GM12878 (cell line): Measurements from ENCODE around the gene VPS29. TPM values are rescaled to one million over a fixed set of nuclear protein-coding genes. Genes with fewer than 3 reads are reported as not detected.

ENCODE experiments used
- BHLHE40 ChIP-seq, 2 experiments: fragments of 450-650 bp in 1 of 2; IDR thresholded peaks; 2 replicates each; pipeline ENCODE4 v1.6.1; 2011 to 2017; ENCODE audit warnings: low read depth in 2 of 2, borderline replicate concordance in 1 of 2, improper control_type of control experiment in 1 of 2, low read length in 1 of 2, mild to moderate bottlenecking in 1 of 2
- CBFB ChIP-seq: IDR thresholded peaks from 2 replicates; pipeline ENCODE4 v1.6.1; 2016; ENCODE audit warnings: antibody characterized with exemption, low read depth
- CHD2 ChIP-seq: IDR thresholded peaks from 2 replicates; pipeline ENCODE4 v1.6.1; 2011; ENCODE audit warnings: low read depth, low read length, improper control_type of control experiment, borderline replicate concordance
- CREM ChIP-seq: IDR thresholded peaks from 2 replicates; pipeline ENCODE4 v1.6.1; 2014; ENCODE audit warnings: antibody characterized with exemption, low read depth
- EED ChIP-seq: sonication (generic); IDR thresholded peaks from 2 replicates; pipeline ENCODE4 v1.6.1; 2016; ENCODE audit warnings: antibody characterized with exemption, low read depth
- EGR1 ChIP-seq, 2 experiments: IDR thresholded peaks; 1 replicate in 1 of 2; 2 replicates in 1 of 2; pipeline ENCODE4 v1.6.1; 2011 to 2012; ENCODE audit warnings: low read depth in 2 of 2, low read length in 2 of 2, borderline replicate concordance in 1 of 2, mild to moderate bottlenecking in 1 of 2, moderate library complexity in 1 of 2
- EZH2 ChIP-seq: IDR thresholded peaks from 2 replicates; pipeline ENCODE4 v1.6.1; 2012; ENCODE audit warnings: low read depth, mild to moderate bottlenecking, control low read depth, inconsistent platforms, low read length, borderline replicate concordance; ENCODE audit not compliant: control insufficient read depth
- MEF2B ChIP-seq: fragments of 450-650 bp; IDR thresholded peaks from 2 replicates; pipeline ENCODE4 v1.6.1; 2018; ENCODE audit warnings: mild to moderate bottlenecking, moderate library complexity; ENCODE audit not compliant: partially characterized antibody, poor library complexity, severe bottlenecking
- MTA2 ChIP-seq: fragments of 450-650 bp; IDR thresholded peaks from 2 replicates; pipeline ENCODE4 v1.6.1; 2016; ENCODE audit warnings: low read depth, mild to moderate bottlenecking, moderate library complexity
- MXI1 ChIP-seq: fragments of 150-350 bp; IDR thresholded peaks from 2 replicates; pipeline ENCODE4 v1.6.1; 2011; ENCODE audit warnings: low read depth, mild to moderate bottlenecking, inconsistent platforms, low read length, improper control_type of control experiment
- PBX3 ChIP-seq: IDR thresholded peaks from 2 replicates; pipeline ENCODE4 v1.6.1; 2011; ENCODE audit warnings: mild to moderate bottlenecking, low read depth, low read length, moderate library complexity; ENCODE audit not compliant: insufficient replicate concordance
- SIX5 ChIP-seq: IDR thresholded peaks from 2 replicates; pipeline ENCODE4 v1.6.1; 2011; ENCODE audit warnings: mild to moderate bottlenecking, low read depth, low read length, moderate library complexity; ENCODE audit not compliant: severe bottlenecking
- SRF ChIP-seq, 2 experiments: IDR thresholded peaks; 2 replicates each; pipeline ENCODE4 v1.6.1; 2011; ENCODE audit warnings: low read depth in 2 of 2, low read length in 2 of 2, mild to moderate bottlenecking in 1 of 2, moderate library complexity in 1 of 2
- TAF1 ChIP-seq: IDR thresholded peaks from 2 replicates; pipeline ENCODE4 v1.6.1; 2011; ENCODE audit warnings: mild to moderate bottlenecking, low read depth, low read length, borderline replicate concordance
- TBL1XR1 ChIP-seq: IDR thresholded peaks from 2 replicates; pipeline ENCODE4 v1.6.1; 2012; ENCODE audit warnings: low read depth, low read length, improper control_type of control experiment
- polyA plus RNA-seq, 11 experiments: library from polyadenylated mRNA; depleted of rRNA in 4 of 11; unstranded in 6 of 11; stranded (reverse) in 5 of 11; fragments of >200 nt; fragmentation: Nextera tagmentation in 4 of 11; fragmentation: Illumina TruSeq in 1 of 11; extraction: Ambion mirVana in 4 of 11; extraction: Trizol in 1 of 11; gene quantifications; 1 replicate in 1 of 11; 2 replicates in 10 of 11; pipeline versions ENCODE4 v1.2.1 to v1.2.3, GENCODE V29; 2011 to 2016; ENCODE audit warnings: inconsistent platforms in 2 of 11, missing spikeins in 2 of 11, low read depth in 1 of 11
- total RNA-seq, 4 experiments: library from RNA; depleted of rRNA in 3 of 4; stranded (reverse); fragments of >200 nt in 3 of 4; fragmentation: Illumina TruSeq in 1 of 4; extraction: Trizol in 1 of 4; gene quantifications; 2 replicates each; pipeline versions ENCODE4 v1.2.1 to v1.2.3, GENCODE V29; 2013 to 2021
- TF ChIP-seq, protein P1 (sequence below): fragments of 450-650 bp; IDR thresholded peaks from 2 replicates; pipeline ENCODE4 v1.6.1; 2014; ENCODE audit warnings: mild to moderate bottlenecking
- TF ChIP-seq, protein P2 (sequence below): IDR thresholded peaks from 2 replicates; pipeline ENCODE4 v1.6.1; 2012; ENCODE audit warnings: mild to moderate bottlenecking, low read depth, low read length
- TF ChIP-seq, protein P3 (sequence below): IDR thresholded peaks from 2 replicates; pipeline ENCODE4 v1.6.1; 2011; ENCODE audit warnings: low read depth, low read length, improper control_type of control experiment, borderline replicate concordance

VPS29 gene
- total and polyA plus RNA-seq, 10 of the 15 experiments (the other 5 are each of a cell fraction or from before 2014, with no cell fraction given): 65.3 to 405 (median 206) TPM

DNA sequence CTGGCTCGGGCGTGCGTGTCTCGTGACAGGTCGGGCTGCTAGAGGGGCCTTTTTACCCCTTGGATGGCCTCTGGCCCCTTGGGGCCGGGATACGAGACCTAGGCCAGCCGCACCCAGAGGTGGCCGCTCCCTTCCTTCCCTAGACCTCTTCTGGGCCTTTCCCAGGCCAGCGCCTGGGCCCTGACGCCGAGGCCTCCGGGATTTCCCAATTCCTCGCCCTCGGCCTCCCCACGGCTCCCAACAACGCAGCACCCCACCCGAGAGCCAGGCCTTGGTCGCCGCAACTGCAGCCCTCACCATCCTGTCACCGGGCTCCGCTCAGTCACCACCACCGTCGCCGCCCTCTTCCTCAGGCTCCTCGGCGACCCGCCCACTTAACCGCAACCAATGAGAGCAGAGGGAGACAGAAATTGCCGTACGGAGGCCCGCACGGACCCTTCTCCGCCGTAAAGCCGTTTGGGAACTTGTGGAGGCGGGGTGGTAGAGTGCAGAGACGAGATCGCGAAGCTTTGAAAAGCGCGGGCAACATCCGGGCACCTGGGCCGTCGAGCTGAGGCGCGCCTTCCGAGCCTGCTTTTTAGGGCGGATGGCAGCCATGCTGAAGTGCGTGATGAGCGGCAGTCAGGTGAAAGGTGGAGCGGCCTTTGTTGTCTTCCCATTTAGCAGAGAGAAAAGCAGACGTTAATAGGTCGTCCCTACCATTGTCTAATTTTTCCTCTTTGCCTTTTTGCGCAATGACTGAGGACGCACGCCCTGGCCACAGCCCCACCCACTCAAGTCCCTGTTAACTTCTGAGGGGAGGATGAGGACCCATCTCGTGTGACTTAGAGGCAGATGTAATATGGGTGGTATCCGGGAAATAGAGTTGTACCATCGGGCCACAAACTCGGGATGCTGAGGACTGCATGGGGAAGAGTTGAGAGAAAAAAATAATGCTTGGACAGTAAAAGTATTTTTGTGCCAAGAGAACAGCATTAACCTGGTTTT is at the start of gene VPS29, which contains the start of gene RAD9B (continued):
- TF ChIP-seq TAF1 (peak; percentile 90), CBFB (peak; percentile 97), TBL1XR1 (peak; percentile 84; the same call in 1 of the 2 replicates), MEF2B (peak; percentile 60), EGR1 (IDR thresholded peaks at IDR 0.05; ENCODE audit: borderline replicate concordance in 1 of 2, low read depth in 2 of 2, low read length in 2 of 2) (no peak; a peak in 1 of 3 replicates), PBX3 (no peak), CHD2 (peak; percentile 94), SRF (IDR thresholded peaks at IDR 0.05; ENCODE audit: low read depth in 2 of 2, low read length in 2 of 2) (peak in 1 of 2 experiments; percentile 71; a peak in 2 of 4 replicates), SIX5 (no peak), EED (peak; percentile 57), MTA2 (peak; percentile 44), MXI1 (peak; percentile 90), BHLHE40 (IDR thresholded peaks at IDR 0.05; ENCODE audit: borderline replicate concordance in 1 of 2, low read depth in 2 of 2, low read length in 1 of 2) (peak; percentile 34 to 61), CREM (peak; percentile 62; the same call in 1 of the 2 replicates), EZH2 (no peak)
- TF ChIP-seq, protein P1, sequence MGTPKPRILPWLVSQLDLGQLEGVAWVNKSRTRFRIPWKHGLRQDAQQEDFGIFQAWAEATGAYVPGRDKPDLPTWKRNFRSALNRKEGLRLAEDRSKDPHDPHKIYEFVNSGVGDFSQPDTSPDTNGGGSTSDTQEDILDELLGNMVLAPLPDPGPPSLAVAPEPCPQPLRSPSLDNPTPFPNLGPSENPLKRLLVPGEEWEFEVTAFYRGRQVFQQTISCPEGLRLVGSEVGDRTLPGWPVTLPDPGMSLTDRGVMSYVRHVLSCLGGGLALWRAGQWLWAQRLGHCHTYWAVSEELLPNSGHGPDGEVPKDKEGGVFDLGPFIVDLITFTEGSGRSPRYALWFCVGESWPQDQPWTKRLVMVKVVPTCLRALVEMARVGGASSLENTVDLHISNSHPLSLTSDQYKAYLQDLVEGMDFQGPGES: 0 out of 2 replicates have a peak, but pooled peaks have one; percentile 11
- TF ChIP-seq, protein P2, sequence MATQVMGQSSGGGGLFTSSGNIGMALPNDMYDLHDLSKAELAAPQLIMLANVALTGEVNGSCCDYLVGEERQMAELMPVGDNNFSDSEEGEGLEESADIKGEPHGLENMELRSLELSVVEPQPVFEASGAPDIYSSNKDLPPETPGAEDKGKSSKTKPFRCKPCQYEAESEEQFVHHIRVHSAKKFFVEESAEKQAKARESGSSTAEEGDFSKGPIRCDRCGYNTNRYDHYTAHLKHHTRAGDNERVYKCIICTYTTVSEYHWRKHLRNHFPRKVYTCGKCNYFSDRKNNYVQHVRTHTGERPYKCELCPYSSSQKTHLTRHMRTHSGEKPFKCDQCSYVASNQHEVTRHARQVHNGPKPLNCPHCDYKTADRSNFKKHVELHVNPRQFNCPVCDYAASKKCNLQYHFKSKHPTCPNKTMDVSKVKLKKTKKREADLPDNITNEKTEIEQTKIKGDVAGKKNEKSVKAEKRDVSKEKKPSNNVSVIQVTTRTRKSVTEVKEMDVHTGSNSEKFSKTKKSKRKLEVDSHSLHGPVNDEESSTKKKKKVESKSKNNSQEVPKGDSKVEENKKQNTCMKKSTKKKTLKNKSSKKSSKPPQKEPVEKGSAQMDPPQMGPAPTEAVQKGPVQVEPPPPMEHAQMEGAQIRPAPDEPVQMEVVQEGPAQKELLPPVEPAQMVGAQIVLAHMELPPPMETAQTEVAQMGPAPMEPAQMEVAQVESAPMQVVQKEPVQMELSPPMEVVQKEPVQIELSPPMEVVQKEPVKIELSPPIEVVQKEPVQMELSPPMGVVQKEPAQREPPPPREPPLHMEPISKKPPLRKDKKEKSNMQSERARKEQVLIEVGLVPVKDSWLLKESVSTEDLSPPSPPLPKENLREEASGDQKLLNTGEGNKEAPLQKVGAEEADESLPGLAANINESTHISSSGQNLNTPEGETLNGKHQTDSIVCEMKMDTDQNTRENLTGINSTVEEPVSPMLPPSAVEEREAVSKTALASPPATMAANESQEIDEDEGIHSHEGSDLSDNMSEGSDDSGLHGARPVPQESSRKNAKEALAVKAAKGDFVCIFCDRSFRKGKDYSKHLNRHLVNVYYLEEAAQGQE: no peak
- TF ChIP-seq, protein P3, sequence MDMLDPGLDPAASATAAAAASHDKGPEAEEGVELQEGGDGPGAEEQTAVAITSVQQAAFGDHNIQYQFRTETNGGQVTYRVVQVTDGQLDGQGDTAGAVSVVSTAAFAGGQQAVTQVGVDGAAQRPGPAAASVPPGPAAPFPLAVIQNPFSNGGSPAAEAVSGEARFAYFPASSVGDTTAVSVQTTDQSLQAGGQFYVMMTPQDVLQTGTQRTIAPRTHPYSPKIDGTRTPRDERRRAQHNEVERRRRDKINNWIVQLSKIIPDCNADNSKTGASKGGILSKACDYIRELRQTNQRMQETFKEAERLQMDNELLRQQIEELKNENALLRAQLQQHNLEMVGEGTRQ: no peak
